ENCODE measurements around the gene PAGR1.

GRCh38 chr16:29784157-29784556 is 31.8 kb upstream of the PAGR1 start:
- TF ChIP-seq CTCF (IDR thresholded peaks at IDR 0.05) (no peak), EZH2 (IDR thresholded peaks at IDR 0.05; ENCODE audit: borderline replicate concordance, insufficient read depth, low read depth, low read length, poor library complexity, severe bottlenecking) (no peak)
